ENCODE results near the gene FAAP20. TPM values are rescaled to one million over a fixed set of nuclear protein-coding genes. Genes with fewer than 3 reads are reported as not detected.

FAAP20 gene
- total and polyA plus RNA-seq, 9 of the 15 experiments (the other 6 are each of a cell fraction or from before 2014, with no cell fraction given) = 0.58 to 143 (median 9.9) TPM

DNA sequence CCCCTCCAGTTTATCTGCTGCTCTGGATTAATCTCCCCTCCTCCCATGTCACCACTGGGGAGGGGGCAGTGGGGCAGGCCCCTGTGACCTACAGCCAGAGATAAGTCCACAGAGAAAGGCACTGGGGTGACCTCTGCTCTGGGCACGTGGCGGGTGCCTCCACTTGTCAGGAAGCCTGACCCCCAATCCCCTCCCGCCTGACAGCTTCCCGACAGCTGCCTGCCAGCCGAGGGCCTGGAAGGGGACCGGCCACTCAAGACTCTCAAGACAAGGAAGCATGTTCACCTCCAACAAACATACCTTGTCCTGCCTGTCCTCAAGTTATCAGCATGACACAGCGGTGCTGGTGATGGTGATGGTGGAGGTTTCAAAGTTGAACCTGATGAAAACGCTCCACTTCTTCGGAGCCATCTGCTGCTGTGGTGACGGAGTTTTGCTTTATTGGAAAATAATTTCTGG lies 3.2 kb upstream of the FAAP20 start (continued):
- TF ChIP-seq TAF9B (IDR thresholded peaks at IDR 0.05; ENCODE audit: partially characterized antibody) = no peak
- TF ChIP-seq CTBP1 (IDR thresholded peaks at IDR 0.05; ENCODE audit: borderline replicate concordance) = peak; percentile 63; the same call in 1 of the 2 replicates
- TF ChIP-seq ZZZ3 (IDR thresholded peaks at IDR 0.05) = no peak
- TF ChIP-seq NUFIP1 (IDR thresholded peaks at IDR 0.05; ENCODE audit: partially characterized antibody) = no peak
- peak; percentile 65 for TF ChIP-seq SMAD4 (CRISPR knock-in tag; conservative IDR thresholded peaks at IDR 0.05)
- TF ChIP-seq, protein P1, sequence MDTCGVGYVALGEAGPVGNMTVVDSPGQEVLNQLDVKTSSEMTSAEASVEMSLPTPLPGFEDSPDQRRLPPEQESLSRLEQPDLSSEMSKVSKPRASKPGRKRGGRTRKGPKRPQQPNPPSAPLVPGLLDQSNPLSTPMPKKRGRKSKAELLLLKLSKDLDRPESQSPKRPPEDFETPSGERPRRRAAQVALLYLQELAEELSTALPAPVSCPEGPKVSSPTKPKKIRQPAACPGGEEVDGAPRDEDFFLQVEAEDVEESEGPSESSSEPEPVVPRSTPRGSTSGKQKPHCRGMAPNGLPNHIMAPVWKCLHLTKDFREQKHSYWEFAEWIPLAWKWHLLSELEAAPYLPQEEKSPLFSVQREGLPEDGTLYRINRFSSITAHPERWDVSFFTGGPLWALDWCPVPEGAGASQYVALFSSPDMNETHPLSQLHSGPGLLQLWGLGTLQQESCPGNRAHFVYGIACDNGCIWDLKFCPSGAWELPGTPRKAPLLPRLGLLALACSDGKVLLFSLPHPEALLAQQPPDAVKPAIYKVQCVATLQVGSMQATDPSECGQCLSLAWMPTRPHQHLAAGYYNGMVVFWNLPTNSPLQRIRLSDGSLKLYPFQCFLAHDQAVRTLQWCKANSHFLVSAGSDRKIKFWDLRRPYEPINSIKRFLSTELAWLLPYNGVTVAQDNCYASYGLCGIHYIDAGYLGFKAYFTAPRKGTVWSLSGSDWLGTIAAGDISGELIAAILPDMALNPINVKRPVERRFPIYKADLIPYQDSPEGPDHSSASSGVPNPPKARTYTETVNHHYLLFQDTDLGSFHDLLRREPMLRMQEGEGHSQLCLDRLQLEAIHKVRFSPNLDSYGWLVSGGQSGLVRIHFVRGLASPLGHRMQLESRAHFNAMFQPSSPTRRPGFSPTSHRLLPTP (IDR thresholded peaks at IDR 0.05; ENCODE audit: borderline replicate concordance, extremely low read depth, insufficient read length) = no peak
- TF ChIP-seq ASH1L (IDR thresholded peaks at IDR 0.05; ENCODE audit: borderline replicate concordance, low read depth, partially characterized antibody) = no peak
- peak; percentile 63 for TF ChIP-seq EP400 (IDR thresholded peaks at IDR 0.05)
- TF ChIP-seq, protein P2, sequence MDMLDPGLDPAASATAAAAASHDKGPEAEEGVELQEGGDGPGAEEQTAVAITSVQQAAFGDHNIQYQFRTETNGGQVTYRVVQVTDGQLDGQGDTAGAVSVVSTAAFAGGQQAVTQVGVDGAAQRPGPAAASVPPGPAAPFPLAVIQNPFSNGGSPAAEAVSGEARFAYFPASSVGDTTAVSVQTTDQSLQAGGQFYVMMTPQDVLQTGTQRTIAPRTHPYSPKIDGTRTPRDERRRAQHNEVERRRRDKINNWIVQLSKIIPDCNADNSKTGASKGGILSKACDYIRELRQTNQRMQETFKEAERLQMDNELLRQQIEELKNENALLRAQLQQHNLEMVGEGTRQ (CRISPR knock-in tag; IDR thresholded peaks at IDR 0.05) = no peak
- TF ChIP-seq CBX2 (IDR thresholded peaks at IDR 0.05; ENCODE audit: insufficient read depth, low read length, poor library complexity, severe bottlenecking) = no peak
- TF ChIP-seq ZNF263 (CRISPR knock-in tag; IDR thresholded peaks at IDR 0.05; ENCODE audit: borderline replicate concordance) = no peak
- TF ChIP-seq CREM (IDR thresholded peaks at IDR 0.05; ENCODE audit: low read depth) = no peak
- 0 out of 2 replicates have a peak, but pooled peaks have one; percentile 59 for TF ChIP-seq ZNF583 (CRISPR knock-in tag; IDR thresholded peaks at IDR 0.05)
- peak; percentile 46 for TF ChIP-seq TCF3 (CRISPR knock-in tag; IDR thresholded peaks at IDR 0.05)
- peak; percentile 81 for TF ChIP-seq DMBX1 (CRISPR knock-in tag; IDR thresholded peaks at IDR 0.05; ENCODE audit: borderline replicate concordance)
- TF ChIP-seq FOXA3 (CRISPR knock-in tag; conservative IDR thresholded peaks at IDR 0.05 in 1 of 2, IDR thresholded peaks at IDR 0.05 in 1 of 2) = no peak
- no peak for TF ChIP-seq FOSL1 (tag; conservative IDR thresholded peaks at IDR 0.05)
- no peak for TF ChIP-seq CHD2 (IDR thresholded peaks at IDR 0.05; ENCODE audit: low read depth, low read length)
- 0 out of 2 replicates have a peak, but pooled peaks have one; percentile 12 for TF ChIP-seq GATA2 (CRISPR knock-in tag; IDR thresholded peaks at IDR 0.05)
- TF ChIP-seq, protein P3, sequence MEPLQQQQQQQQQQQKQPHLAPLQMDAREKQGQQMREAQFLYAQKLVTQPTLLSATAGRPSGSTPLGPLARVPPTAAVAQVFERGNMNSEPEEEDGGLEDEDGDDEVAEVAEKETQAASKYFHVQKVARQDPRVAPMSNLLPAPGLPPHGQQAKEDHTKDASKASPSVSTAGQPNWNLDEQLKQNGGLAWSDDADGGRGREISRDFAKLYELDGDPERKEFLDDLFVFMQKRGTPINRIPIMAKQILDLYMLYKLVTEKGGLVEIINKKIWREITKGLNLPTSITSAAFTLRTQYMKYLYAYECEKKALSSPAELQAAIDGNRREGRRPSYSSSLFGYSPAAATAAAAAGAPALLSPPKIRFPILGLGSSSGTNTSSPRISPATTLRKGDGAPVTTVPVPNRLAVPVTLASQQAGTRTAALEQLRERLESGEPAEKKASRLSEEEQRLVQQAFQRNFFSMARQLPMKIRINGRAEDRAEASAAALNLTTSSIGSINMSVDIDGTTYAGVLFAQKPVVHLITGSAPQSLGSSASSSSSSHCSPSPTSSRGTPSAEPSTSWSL (CRISPR knock-in tag; IDR thresholded peaks at IDR 0.05; ENCODE audit: borderline replicate concordance) = no peak
- TF ChIP-seq, protein P4, sequence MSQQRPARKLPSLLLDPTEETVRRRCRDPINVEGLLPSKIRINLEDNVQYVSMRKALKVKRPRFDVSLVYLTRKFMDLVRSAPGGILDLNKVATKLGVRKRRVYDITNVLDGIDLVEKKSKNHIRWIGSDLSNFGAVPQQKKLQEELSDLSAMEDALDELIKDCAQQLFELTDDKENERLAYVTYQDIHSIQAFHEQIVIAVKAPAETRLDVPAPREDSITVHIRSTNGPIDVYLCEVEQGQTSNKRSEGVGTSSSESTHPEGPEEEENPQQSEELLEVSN (IDR thresholded peaks at IDR 0.05; ENCODE audit: borderline replicate concordance in 1 of 2, extremely low read depth in 1 of 2, insufficient read depth in 1 of 2, insufficient read length in 1 of 2, low read depth in 1 of 2, low read length in 1 of 2, poor library complexity in 1 of 2, severe bottlenecking in 1 of 2) = peak; percentile 40 to 57
- TF ChIP-seq ZNF668 (CRISPR knock-in tag; IDR thresholded peaks at IDR 0.05) = peak; percentile 31; the same call in 1 of the 2 replicates
- TF ChIP-seq LARP7 (IDR thresholded peaks at IDR 0.05) = no peak
